HCT116 (cell line): Measurements from ENCODE around the gene TOGARAM1. TPM values are rescaled to one million over a fixed set of nuclear protein-coding genes. Genes with fewer than 3 reads are reported as not detected.

Experiments
- ATAC-seq: fragments of 200-7000 bp; cut with Tn5 transposase; 2 replicates; pipeline ENCODE4 v1.9.1; 2020; ENCODE audit warnings: mild to moderate bottlenecking, moderate library complexity
- BruUV-seq: library from RNA; stranded (reverse); fragments of 400-500 nt; replicated peaks from 2 replicates; lab custom pipeline; 2021; lab: Mats Ljungman, UMichigan
- CTCF ChIA-PET: fragments of 300-600 bp; sonication (Branson Sonifier 250); formaldehyde crosslinking; loops from one replicate; lab custom pipeline; 2021; ENCODE audit warnings: antibody characterized with exemption; lab: Charles Lee
- POLR2A ChIA-PET: fragments of 300-600, 350-600 bp; sonication (Branson Sonifier 250); formaldehyde crosslinking; loops from one replicate; lab custom pipeline; 2021; ENCODE audit warnings: antibody characterized with exemption; lab: Charles Lee
- RAD21 ChIA-PET, 2 experiments: fragments of 300-600 bp; sonication (Branson Sonifier 250); formaldehyde crosslinking; loops; one replicate each; lab custom pipeline; 2023; ENCODE audit warnings: low total read pairs in 2 of 2; ENCODE audit not compliant: uncharacterized antibody in 2 of 2, unreplicated experiment in 2 of 2, low non-redundant PET in 1 of 2; lab: Charles Lee
- DNase-seq: peaks from one replicate; pipeline ENCODE4 v3.0.0-alpha.2; 2010; ENCODE audit warnings: low read depth, low spot score
- H2AFZ ChIP-seq: fragments of 200-600 bp; shearing (Covaris generic), sonication (generic); 2 replicates; pipeline ENCODE4 v1.6.1; 2017; ENCODE audit warnings: low read depth, mixed run types, mixed read lengths, antibody characterized with exemption, low read length; ENCODE audit not compliant: poor library complexity, severe bottlenecking
- H3K27ac ChIP-seq: 2 replicates; pipeline ENCODE4 v1.5.1; 2012; ENCODE audit warnings: low read depth, low read length
- H3K27me3 ChIP-seq: fragments of 200-600 bp; sonication (generic); 2 replicates; pipeline ENCODE4 v1.6.1; 2016; ENCODE audit warnings: mixed run types, low read length, mixed read lengths; ENCODE audit not compliant: insufficient read depth
- H3K36me3 ChIP-seq, 2 experiments: fragments of 200-500 bp in 1 of 2; fragments of 200-600 bp in 1 of 2; sonication (Bioruptor generic) in 1 of 2; sonication (generic) in 1 of 2; 2 replicates each; pipeline versions ENCODE4 v1.5.1 to v1.6.1; 2014 to 2016; ENCODE audit warnings: low read length in 2 of 2, inconsistent platforms in 1 of 2, mixed read lengths in 1 of 2, mixed run types in 1 of 2; ENCODE audit not compliant: insufficient read depth in 2 of 2, control insufficient read depth in 1 of 2
- H3K4me1 ChIP-seq, 2 experiments: fragments of 200-600 bp in 1 of 2; sonication (generic) in 1 of 2; 2 replicates each; pipeline versions ENCODE4 v1.5.1 to v1.6.1; 2012 to 2017; ENCODE audit warnings: low read length in 2 of 2, inconsistent platforms in 1 of 2, mild to moderate bottlenecking in 1 of 2, mixed read lengths in 1 of 2, mixed run types in 1 of 2, moderate library complexity in 1 of 2; ENCODE audit not compliant: insufficient read depth in 2 of 2, control insufficient read depth in 1 of 2
- H3K4me2 ChIP-seq: fragments of 200-600 bp; sonication (generic); 2 replicates; pipeline ENCODE4 v1.6.1; 2017; ENCODE audit warnings: mixed run types, low read length, mixed read lengths
- H3K4me3 ChIP-seq, 2 experiments: fragments of 200-600 bp in 1 of 2; sonication (generic) in 1 of 2; replicated peaks in 1 of 2; 2 replicates each; pipeline ENCODE4 v1.5.1; 2011 to 2016; ENCODE audit warnings: low read length in 2 of 2, control low read depth in 1 of 2, low read depth in 1 of 2, mild to moderate bottlenecking in 1 of 2, mixed read lengths in 1 of 2, mixed run types in 1 of 2
- H3K79me2 ChIP-seq: fragments of 200-600 bp; sonication (generic); 2 replicates; pipeline ENCODE4 v1.6.1; 2017; ENCODE audit warnings: mild to moderate bottlenecking, mixed run types, low read length, moderate library complexity, mixed read lengths; ENCODE audit not compliant: insufficient read depth
- H3K9ac ChIP-seq: fragments of 200-600 bp; sonication (generic); 2 replicates; pipeline ENCODE4 v1.6.1; 2016; ENCODE audit warnings: low read length, mixed read lengths
- H3K9me2 ChIP-seq: fragments of 200-600 bp; sonication (generic), shearing (Covaris generic); 2 replicates; pipeline ENCODE4 v1.6.1; 2017; ENCODE audit warnings: mixed run types, mild to moderate bottlenecking, moderate library complexity; ENCODE audit not compliant: insufficient read depth
- H3K9me3 ChIP-seq, 2 experiments: fragments of 200-500 bp in 1 of 2; fragments of 200-600 bp in 1 of 2; sonication (Bioruptor generic) in 1 of 2; sonication (generic) in 1 of 2; 2 replicates each; pipeline ENCODE4 v1.6.1; 2014 to 2017; ENCODE audit warnings: low read length in 2 of 2, mixed read lengths in 2 of 2, inconsistent platforms in 1 of 2, low read depth in 1 of 2, mild to moderate bottlenecking in 1 of 2, mixed run types in 1 of 2, moderate library complexity in 1 of 2; ENCODE audit not compliant: control insufficient read depth in 1 of 2, insufficient read depth in 1 of 2
- H4K20me1 ChIP-seq: fragments of 200-600 bp; sonication (generic), shearing (Covaris generic); 2 replicates; pipeline ENCODE4 v1.6.1; 2017; ENCODE audit warnings: mixed run types, mild to moderate bottlenecking, moderate library complexity; ENCODE audit not compliant: insufficient read depth
- ATF3 ChIP-seq: IDR thresholded peaks from 2 replicates; pipeline ENCODE4 v1.6.1; 2012
- CEBPB ChIP-seq: IDR thresholded peaks from 2 replicates; pipeline ENCODE4 v1.6.1; 2012; ENCODE audit warnings: low read depth
- CTCF ChIP-seq, 3 experiments: fragments of 200-600 bp in 1 of 3; sonication (generic) in 1 of 3; IDR thresholded peaks in 2 of 3; conservative IDR thresholded peaks in 1 of 3; 2 replicates each; pipeline ENCODE4 v1.5.1; 2012 to 2017; ENCODE audit warnings: low read depth in 2 of 3, low read length in 2 of 3, antibody characterized with exemption in 1 of 3, borderline replicate concordance in 1 of 3, control low read depth in 1 of 3, mild to moderate bottlenecking in 1 of 3, mixed read lengths in 1 of 3, mixed run types in 1 of 3, moderate library complexity in 1 of 3; ENCODE audit not compliant: insufficient read depth in 1 of 3
- EGR1 ChIP-seq: IDR thresholded peaks from 2 replicates; pipeline ENCODE4 v1.6.1; 2012; ENCODE audit warnings: low read depth
- ELF1 ChIP-seq: IDR thresholded peaks from 2 replicates; pipeline ENCODE4 v1.6.1; 2012; ENCODE audit warnings: low read depth, borderline replicate concordance
- EZH2 ChIP-seq: fragments of 200-600 bp; sonication (generic); IDR thresholded peaks from 2 replicates; pipeline ENCODE4 v1.6.1; 2017; ENCODE audit warnings: antibody characterized with exemption, mixed run types
- EZH2phosphoT487 ChIP-seq: fragments of 200-600 bp; IDR thresholded peaks from 2 replicates; pipeline ENCODE4 v1.6.1; 2018; ENCODE audit warnings: antibody characterized with exemption, borderline replicate concordance
- JUND ChIP-seq: IDR thresholded peaks from 2 replicates; pipeline ENCODE4 v1.6.1; 2012
- POLR2A ChIP-seq: IDR thresholded peaks from 2 replicates; pipeline ENCODE4 v1.7.0; 2011; ENCODE audit warnings: borderline replicate concordance; ENCODE audit not compliant: insufficient read depth, insufficient read length; ENCODE audit errors: extremely low read depth
- RAD21 ChIP-seq: IDR thresholded peaks from 2 replicates; pipeline ENCODE4 v1.6.1; 2012; ENCODE audit warnings: low read depth, mild to moderate bottlenecking
- SRF ChIP-seq: IDR thresholded peaks from 2 replicates; pipeline ENCODE4 v1.6.1; 2012; ENCODE audit warnings: low read depth
- TCF7L2 ChIP-seq: IDR thresholded peaks from 2 replicates; pipeline ENCODE4 v1.7.0; 2011; ENCODE audit warnings: borderline replicate concordance, inconsistent platforms; ENCODE audit not compliant: insufficient read depth, insufficient read length; ENCODE audit errors: extremely low read depth
- YY1 ChIP-seq: IDR thresholded peaks from 2 replicates; pipeline ENCODE4 v1.6.1; 2011; ENCODE audit warnings: low read length, low read depth, moderate library complexity, mild to moderate bottlenecking; ENCODE audit not compliant: insufficient replicate concordance; ENCODE audit errors: extremely low read depth
- ZFX ChIP-seq: fragments of 450-650 bp; IDR thresholded peaks from 2 replicates; pipeline ENCODE4 v1.6.1; 2017
- ZNF274 ChIP-seq: fragments of 200-500 bp; sonication (Bioruptor generic); IDR thresholded peaks from 2 replicates; pipeline ENCODE4 v1.6.1; 2014; ENCODE audit warnings: mild to moderate bottlenecking, low read depth, low read length, inconsistent platforms
- intact Hi-C: fragments of 100-400 bp; cut with micrococcal nuclease; formaldehyde crosslinking; loops from 2 replicates; pipeline ENCODE4 v1.10.0; 2022
- total RNA-seq: library from RNA; stranded (reverse); gene quantifications from one replicate; pipeline ENCODE4 v1.2.1, GENCODE V29; 2021; ENCODE audit not compliant: unreplicated experiment

TOGARAM1 gene
- total RNA-seq, 1 experiment from 2014 or later = 1.9 TPM

GRCh38 chr14:45094275-45094674 is 132.3 kb downstream of the TOGARAM1 start (continued):
- TF ChIP-seq CTCF (IDR thresholded peaks at IDR 0.05 in 2 of 3, conservative IDR thresholded peaks at IDR 0.05 in 1 of 3; ENCODE audit: borderline replicate concordance in 1 of 3, insufficient read depth in 1 of 3, low read depth in 2 of 3, low read length in 2 of 3) (no peak), JUND (no peak), YY1 (no peak)
- TF ChIP-seq, all 23 proteins: peak for 0

GRCh38 chr14:45095143-45095542 is 133.2 kb downstream of the TOGARAM1 start:
- H3K27ac ChIP-seq = no peak overlapping the region
- H4K20me1 ChIP-seq = 0 out of 2 replicates have a peak, but pooled peaks cover 2% of the 10 kb centered on the region
- TF ChIP-seq ZFX = no peak
- TF ChIP-seq ZNF274 = no peak
- intact Hi-C loops = no loop called here
- peaks cover 95% of the 10 kb centered on the region for H3K79me2 ChIP-seq
- BruUV-seq = no TSS peak
- H3K36me3 ChIP-seq = peaks cover 26% of the 10 kb centered on the region in 2 experiments
- RAD21 ChIA-PET = no interaction called here
- no peaks in the 10 kb centered on the region for H3K9me2 ChIP-seq
- no peak overlapping the region for H3K4me3 ChIP-seq
- CTCF ChIA-PET = no interaction called here
- no peaks in the 10 kb centered on the region for H3K4me1 ChIP-seq
- H3K9me3 ChIP-seq = no peaks in the 10 kb centered on the region
- H3K9ac ChIP-seq = no peak overlapping the region
- H2AFZ ChIP-seq = no peak overlapping the region
- POLR2A ChIA-PET = no interaction called here
- H3K4me2 ChIP-seq = no peak overlapping the region
- no peaks in the 10 kb centered on the region for H3K27me3 ChIP-seq
- no peak for ATAC-seq
- no peak for DNase-seq

GRCh38 chr14:45096218-45096617 is 134.2 kb downstream of the TOGARAM1 start:
- H3K79me2 ChIP-seq = peaks cover 95% of the 10 kb centered on the region
- H2AFZ ChIP-seq = no peak overlapping the region
- ChIA-PET POLR2A (no interaction called here), RAD21 (no interaction called here), CTCF (no interaction called here)
- H3K9me2 ChIP-seq = no peaks in the 10 kb centered on the region
- H3K9ac ChIP-seq = no peak overlapping the region
- H4K20me1 ChIP-seq = 0 out of 2 replicates have a peak, but pooled peaks cover 5% of the 10 kb centered on the region
- ATAC-seq (no peak), DNase-seq (no peak)
- intact Hi-C loops = no loop called here
- H3K36me3 ChIP-seq = peaks cover 35 to 36% of the 10 kb centered on the region in 2 experiments
- H3K4me1 ChIP-seq = no peaks in the 10 kb centered on the region
- no peak overlapping the region for H3K4me2 ChIP-seq
- no peaks in the 10 kb centered on the region for H3K9me3 ChIP-seq
- H3K27me3 ChIP-seq = no peaks in the 10 kb centered on the region
- H3K4me3 ChIP-seq = no peak overlapping the region
- no peak overlapping the region for H3K27ac ChIP-seq
- TSS peak; percentile 4 for BruUV-seq
- TF ChIP-seq EZH2 (no peak), ZFX (no peak), TCF7L2 (no peak), RAD21 (no peak), CTCF (IDR thresholded peaks at IDR 0.05 in 2 of 3, conservative IDR thresholded peaks at IDR 0.05 in 1 of 3; ENCODE audit: borderline replicate concordance in 1 of 3, insufficient read depth in 1 of 3, low read depth in 2 of 3, low read length in 2 of 3) (no peak), ELF1 (no peak), CEBPB (no peak), EZH2phosphoT487 (no peak), ZNF274 (no peak), POLR2A (no peak), EGR1 (no peak), SRF (no peak), ATF3 (no peak), YY1 (no peak)
